ENCODE data around the gene CAPN15.

CAPN15 gene

GRCh38 chr16:528111-529011, 849 bp downstream of the CAPN15 start:
- H3F3A ChIP-seq (ENCODE audit: low read depth), result no peaks in the 10 kb centered on the region
- H3K9ac ChIP-seq (ENCODE audit: low read depth, low read length, poor library complexity, severe bottlenecking), result peak overlapping the region; percentile 84
- peaks cover 8% of the 10 kb centered on the region for H3K4me1 ChIP-seq (ENCODE audit: insufficient read depth, low read length, poor library complexity, severe bottlenecking)
- no peaks in the 10 kb centered on the region for H3K9me2 ChIP-seq (replicated peaks; ENCODE audit: low read depth, low read length)
- peak overlapping the region; percentile 79 for H3K4me3 ChIP-seq (ENCODE audit: low read length, poor library complexity, severe bottlenecking)
- H2AFZ ChIP-seq (ENCODE audit: low read length), result no peak overlapping the region
- no peaks in the 10 kb centered on the region for H3K27me3 ChIP-seq (ENCODE audit: insufficient read depth, low read length, poor library complexity, severe bottlenecking)
- no peaks in the 10 kb centered on the region for H3K9me3 ChIP-seq (ENCODE audit: insufficient read depth, low read depth, low read length)
- TF ChIP-seq CTCF (conservative IDR thresholded peaks at IDR 0.05; ENCODE audit: low read length) (no peak), EZH2phosphoT487 (IDR thresholded peaks at IDR 0.05; ENCODE audit: borderline replicate concordance) (no peak)
- H3K79me2 ChIP-seq (ENCODE audit: insufficient read depth, low read length), result peaks cover 45% of the 10 kb centered on the region
- H4K20me1 ChIP-seq (ENCODE audit: insufficient read depth, low read length, poor library complexity, severe bottlenecking), result peaks cover 9% of the 10 kb centered on the region
- peak overlapping the region; percentile 72 for H3K4me2 ChIP-seq (ENCODE audit: low read depth, low read length, poor library complexity, severe bottlenecking)
- no peaks in the 10 kb centered on the region for H3K36me3 ChIP-seq (ENCODE audit: insufficient read depth, low read length)

GRCh38 chr16:529012-529575, 1.6 kb downstream of the CAPN15 start:
- Histone ChIP-seq H3K9me3 (ENCODE audit: insufficient read depth, low read depth, low read length) (no peaks in the 10 kb centered on the region), H3F3A (ENCODE audit: low read depth) (no peaks in the 10 kb centered on the region), H3K4me3 (ENCODE audit: low read length, poor library complexity, severe bottlenecking) (peak overlapping the region; percentile 79), H2AFZ (ENCODE audit: low read length) (no peak overlapping the region), H4K20me1 (ENCODE audit: insufficient read depth, low read length, poor library complexity, severe bottlenecking) (peaks cover 13% of the 10 kb centered on the region), H3K4me2 (ENCODE audit: low read depth, low read length, poor library complexity, severe bottlenecking) (peak overlapping the region; percentile 72), H3K36me3 (ENCODE audit: insufficient read depth, low read length) (no peaks in the 10 kb centered on the region), H3K79me2 (ENCODE audit: insufficient read depth, low read length) (peaks cover 48% of the 10 kb centered on the region), H3K4me1 (ENCODE audit: insufficient read depth, low read length, poor library complexity, severe bottlenecking) (peaks cover 8% of the 10 kb centered on the region), H3K27me3 (ENCODE audit: insufficient read depth, low read length, poor library complexity, severe bottlenecking) (no peaks in the 10 kb centered on the region), H3K9me2 (replicated peaks; ENCODE audit: low read depth, low read length) (no peaks in the 10 kb centered on the region), H3K9ac (ENCODE audit: low read depth, low read length, poor library complexity, severe bottlenecking) (peak overlapping the region; percentile 84)
- no peak for TF ChIP-seq EZH2phosphoT487 (IDR thresholded peaks at IDR 0.05; ENCODE audit: borderline replicate concordance)
- no peak for TF ChIP-seq CTCF (conservative IDR thresholded peaks at IDR 0.05; ENCODE audit: low read length)

GRCh38 chr16:530111-530817, 2.8 kb downstream of the CAPN15 start:
- no peaks in the 10 kb centered on the region for H3K36me3 ChIP-seq (ENCODE audit: insufficient read depth, low read length)
- H3F3A ChIP-seq (ENCODE audit: low read depth), result no peaks in the 10 kb centered on the region
- TF ChIP-seq CTCF (conservative IDR thresholded peaks at IDR 0.05; ENCODE audit: low read length), result no peak
- TF ChIP-seq EZH2phosphoT487 (IDR thresholded peaks at IDR 0.05; ENCODE audit: borderline replicate concordance), result no peak
- H3K79me2 ChIP-seq (ENCODE audit: insufficient read depth, low read length), result peaks cover 53% of the 10 kb centered on the region
- peak overlapping the region; percentile 72 for H3K4me2 ChIP-seq (ENCODE audit: low read depth, low read length, poor library complexity, severe bottlenecking)
- H3K9me3 ChIP-seq (ENCODE audit: insufficient read depth, low read depth, low read length), result no peaks in the 10 kb centered on the region
- no peak overlapping the region for H2AFZ ChIP-seq (ENCODE audit: low read length)
- peak overlapping the region; percentile 79 for H3K4me3 ChIP-seq (ENCODE audit: low read length, poor library complexity, severe bottlenecking)
- H3K27me3 ChIP-seq (ENCODE audit: insufficient read depth, low read length, poor library complexity, severe bottlenecking), result no peaks in the 10 kb centered on the region
- H3K9me2 ChIP-seq (replicated peaks; ENCODE audit: low read depth, low read length), result no peaks in the 10 kb centered on the region
- H4K20me1 ChIP-seq (ENCODE audit: insufficient read depth, low read length, poor library complexity, severe bottlenecking), result peaks cover 13% of the 10 kb centered on the region
- H3K9ac ChIP-seq (ENCODE audit: low read depth, low read length, poor library complexity, severe bottlenecking), result peak overlapping the region; percentile 84
- peaks cover 6% of the 10 kb centered on the region for H3K4me1 ChIP-seq (ENCODE audit: insufficient read depth, low read length, poor library complexity, severe bottlenecking)

All from Loucy (cell line).